Frontal cortex (tissue), 4 donors: ENCODE measurements around the gene OXA1L. TPM values are rescaled to one million over a fixed set of nuclear protein-coding genes. Genes with fewer than 3 reads are reported as not detected.

Source experiments
- DNase-seq, 2 donors: peaks; one replicate each; pipeline ENCODE4 v3.0.0; 2012; ENCODE audit warnings: low spot score in 2 of 2
- FAIRE-seq: peaks from 2 replicates; lab custom pipeline; 2012; peaks lifted over from hg19 to GRCh38; lab: Jason Lieb, UNC
- small RNA-seq: library from RNA; depleted of rRNA; stranded (forward); fragments of <200 nt; gene quantifications from one replicate; pipeline ENCODE3, GENCODE V24; 2014
- total RNA-seq: library from RNA; depleted of rRNA; stranded (reverse); fragments of >200 nt; gene quantifications from one replicate; pipeline ENCODE4 v1.2.3, GENCODE V29; 2014
- donor health status: control.
- donor health status: control.
- donor health status: control.

Gene OXA1L
- total RNA-seq, 1 donor from 2014 or later: 28.9 TPM

DNA sequence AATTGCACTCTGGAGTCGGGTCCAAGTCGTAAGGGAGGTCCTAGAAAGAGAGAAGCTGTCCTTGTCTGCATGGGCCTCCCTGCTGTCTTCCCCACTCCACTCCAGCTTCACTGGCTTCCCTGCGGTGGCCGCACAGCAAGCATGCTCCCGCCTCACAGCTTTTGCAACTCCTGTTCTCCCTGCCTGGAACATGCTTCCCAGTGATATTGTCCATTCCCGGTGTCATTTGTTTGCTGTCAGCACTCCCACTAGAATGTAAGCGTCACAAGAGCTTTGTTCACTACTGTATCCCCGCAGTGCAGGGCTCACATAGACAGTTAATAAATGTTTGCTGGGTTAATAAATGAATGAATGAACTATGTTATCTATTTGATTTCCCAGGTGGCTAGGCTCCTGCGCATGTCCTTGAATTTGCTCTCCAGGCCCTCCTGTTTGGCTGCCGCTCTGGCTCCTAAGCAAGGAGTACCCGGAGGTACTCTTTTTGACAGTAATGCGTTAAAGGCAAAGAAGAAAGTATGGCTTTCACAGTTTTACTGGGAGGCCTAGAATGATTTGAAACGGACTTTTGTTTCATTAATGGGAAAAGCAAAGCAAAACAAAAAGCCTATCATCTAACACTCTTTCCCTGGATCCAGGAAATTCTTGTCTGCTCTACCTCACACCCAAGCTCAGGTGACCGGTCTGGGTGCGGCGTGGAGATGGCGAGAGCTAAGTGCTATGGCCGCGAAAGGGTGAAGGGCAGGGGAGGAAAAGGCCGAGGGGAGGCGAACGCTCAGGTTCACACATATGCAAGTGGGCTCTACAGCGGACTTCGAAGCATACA lies 54.9 kb downstream of the OXA1L start:
- DNase-seq (no peak), FAIRE-seq (no peak)

GRCh38 chr14:22822016-22822570 lies 55.6 kb downstream of the OXA1L start:
- FAIRE-seq (no peak), DNase-seq (no peak)

Small RNAs within 50 kb of the gene (small RNA-seq; reads per million reads assigned to genes)
- not detected for gene RF00588

Other genes with a start within 250 kb of the OXA1L start
- 89.7 TPM for gene DAD1, start 177.5 kb upstream of the OXA1L start, total RNA-seq
- gene ABHD4, start 168.4 kb upstream of the OXA1L start, total RNA-seq: 2.4 TPM
- gene OR6J1, start 122.3 kb upstream of the OXA1L start, total RNA-seq: not detected
- gene SLC7A7, start 48.7 kb downstream of the OXA1L start, total RNA-seq: 2.0 TPM
- 13.9 TPM for gene MRPL52, start 63.2 kb downstream of the OXA1L start, total RNA-seq
- 6.9 TPM for gene MMP14, start 69.9 kb downstream of the OXA1L start, total RNA-seq
- 2.9 TPM for gene LRP10, start 105.1 kb downstream of the OXA1L start, total RNA-seq
- gene REM2, start 116.5 kb downstream of the OXA1L start, total RNA-seq: 2.4 TPM
- gene RBM23, start 152.5 kb downstream of the OXA1L start, total RNA-seq: 73.4 TPM
- gene PRMT5, start 162.7 kb downstream of the OXA1L start, total RNA-seq: 61.1 TPM
- gene HAUS4, start 190.4 kb downstream of the OXA1L start, total RNA-seq: 23.2 TPM
- gene AJUBA, start 215.9 kb downstream of the OXA1L start, total RNA-seq: 4.5 TPM
- gene C14orf93, start 243.5 kb downstream of the OXA1L start, total RNA-seq: 4.5 TPM